ENCODE data around the gene MUC20.
A peak's percentile ranks its signal among the peaks of the same experiment; 100 is the strongest.
"Not testable (repeated sequence)": the region's sequence is repeated elsewhere in the genome, so short reads cannot be mapped to it uniquely, and the experiment has no call there.

The MUC20 gene

GRCh38 chr3:195720831-195721506 lies at the start of gene MUC20:
MUC20 (plus strand) TSS chr3:195720978; CDS start chr3:195721008, 30 bp downstream.
- DNase-seq (ENCODE audit: low spot score) = peak; percentile 61

GRCh38 chr3:195671283-195671682 lies 49.5 kb upstream of the MUC20 start:
- DNase-seq (ENCODE audit: low spot score) = not testable (repeated sequence)

- DNase-seq (ENCODE audit: low spot score) = not testable (repeated sequence)
Measured at GRCh38 chr3:195673711-195674110, 47.1 kb upstream of the MUC20 start.

- DNase-seq (ENCODE audit: low spot score) = not testable (repeated sequence)
Measured at GRCh38 chr3:195678391-195679015, 42.3 kb upstream of the MUC20 start.

- DNase-seq (ENCODE audit: low spot score) = not testable (repeated sequence)
Measured at GRCh38 chr3:195680690-195681089, 40.1 kb upstream of the MUC20 start.

GRCh38 chr3:195681458-195682103 lies 39.2 kb upstream of the MUC20 start:
- DNase-seq (ENCODE audit: low spot score) = not testable (repeated sequence)

- DNase-seq (ENCODE audit: low spot score) = not testable (repeated sequence)
Measured at GRCh38 chr3:195682104-195682742, 38.6 kb upstream of the MUC20 start.

GRCh38 chr3:195683722-195684526 lies 36.9 kb upstream of the MUC20 start:
- not testable (repeated sequence) for DNase-seq (ENCODE audit: low spot score)

- DNase-seq (ENCODE audit: low spot score) = not testable (repeated sequence)
Measured at GRCh38 chr3:195684527-195685257, 36.1 kb upstream of the MUC20 start.

- DNase-seq (ENCODE audit: low spot score) = not testable (repeated sequence)
Measured at GRCh38 chr3:195686537-195687208, 34.1 kb upstream of the MUC20 start.

GRCh38 chr3:195687209-195687760 lies 33.5 kb upstream of the MUC20 start:
- not testable (repeated sequence) for DNase-seq (ENCODE audit: low spot score)

GRCh38 chr3:195688471-195689183 lies 32.2 kb upstream of the MUC20 start:
- not testable (repeated sequence) for DNase-seq (ENCODE audit: low spot score)

GRCh38 chr3:195689184-195690070 lies 31.4 kb upstream of the MUC20 start:
- DNase-seq (ENCODE audit: low spot score) = not testable (repeated sequence)

GRCh38 chr3:195690951-195691350 lies 29.8 kb upstream of the MUC20 start:
- no peak for DNase-seq (ENCODE audit: low spot score)

- not testable (repeated sequence) for DNase-seq (ENCODE audit: low spot score)
Measured at GRCh38 chr3:195691596-195692353, 29.0 kb upstream of the MUC20 start.

- no peak for DNase-seq (ENCODE audit: low spot score)
Measured at GRCh38 chr3:195692354-195692685, 28.5 kb upstream of the MUC20 start.

- DNase-seq (ENCODE audit: low spot score) = no peak
Measured at GRCh38 chr3:195692781-195693427, 27.9 kb upstream of the MUC20 start.

Data from iPS-NIHi11 (cell line).